HFFc6 (cell line): ENCODE measurements around the gene OR10G6. TPM values are rescaled to one million over a fixed set of nuclear protein-coding genes. Genes with fewer than 3 reads are reported as not detected.
"Not testable (repeated sequence)": the region's sequence is repeated elsewhere in the genome, so short reads cannot be mapped to it uniquely, and the experiment has no call there.

ENCODE experiments used
- DNase-seq: peaks from one replicate; pipeline ENCODE4 v3.0.0-alpha.2; 2018
- H3K27ac Mint-ChIP-seq: 2 replicates; pipeline ENCODE4 v1.8.0; 2020; ENCODE audit warnings: mild to moderate bottlenecking, mixed read lengths
- H3K27me3 Mint-ChIP-seq: 2 replicates; pipeline ENCODE4 v1.8.0; 2021; ENCODE audit warnings: mild to moderate bottlenecking, moderate library complexity, mixed read lengths; ENCODE audit not compliant: insufficient read depth
- H3K36me3 Mint-ChIP-seq: 2 replicates; pipeline ENCODE4 v1.8.0; 2021; ENCODE audit warnings: low read depth, mixed read lengths
- H3K4me1 Mint-ChIP-seq: 2 replicates; pipeline ENCODE4 v1.8.0; 2020; ENCODE audit warnings: low read depth, mixed read lengths
- H3K4me3 Mint-ChIP-seq: 2 replicates; pipeline ENCODE4 v1.8.0; 2020; ENCODE audit warnings: mild to moderate bottlenecking, moderate library complexity, mixed read lengths
- H3K9me3 Mint-ChIP-seq: 2 replicates; pipeline ENCODE4 v1.8.0; 2020; ENCODE audit warnings: mild to moderate bottlenecking, mixed read lengths
- total RNA-seq, 6 experiments: library from RNA; stranded (reverse); fragmentation: NEBNext Ultra II Directional; extraction: Animal tissue kit (Norgen Biotek cat#: 25700); gene quantifications; 2 replicates in 1 of 6; 3 replicates in 5 of 6; pipeline ENCODE4 v1.2.3, GENCODE V29; 2021
- TF ChIP-seq, protein P1 (sequence below): fragments of 200-600 bp; sonication (generic); IDR thresholded peaks from 2 replicates; pipeline ENCODE4 v1.5.0; 2021; ENCODE audit warnings: antibody characterized with exemption, mild to moderate bottlenecking

The OR10G6 gene
- total RNA-seq, 6 experiments from 2014 or later = not detected

DNA sequence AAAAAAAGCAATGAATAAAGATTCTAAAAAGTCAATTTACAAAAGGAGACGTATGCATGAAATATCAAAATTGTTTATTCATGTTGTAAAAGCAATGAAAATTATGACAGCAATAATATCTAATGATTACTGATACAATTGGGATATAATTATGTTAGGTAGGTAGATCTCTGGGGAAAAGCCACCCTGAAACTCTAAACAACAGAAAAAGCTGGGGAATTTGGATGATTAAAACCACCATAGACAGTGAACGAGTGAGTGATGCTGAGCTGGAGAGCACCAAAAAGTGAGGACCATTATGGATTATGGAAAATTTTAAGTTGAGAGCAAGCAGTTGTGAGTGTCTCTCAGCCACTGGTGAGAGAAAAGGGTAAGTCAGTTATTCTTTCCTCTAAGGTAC lies 31.5 kb upstream of the OR10G6 start, which contains the start of gene OR10G8:
TSS of gene OR10G8 (plus strand) at position 301 of the 400 bp plus-strand sequence. CDS start 2,825 bp downstream, outside the sequence.
- no peak within 1 kb of the TSS for H3K4me3 Mint-ChIP-seq
- H3K36me3 Mint-ChIP-seq = no peaks in the 10 kb centered on the region
- H3K27ac Mint-ChIP-seq = no peak within 1 kb of the TSS
- peaks cover 36% of the 10 kb centered on the region for H3K9me3 Mint-ChIP-seq
- no peaks in the 10 kb centered on the region for H3K4me1 Mint-ChIP-seq
- DNase-seq = no peak
- H3K27me3 Mint-ChIP-seq = no peaks in the 10 kb centered on the region; the same call in 1 of the 2 replicates
- TF ChIP-seq, protein P1, sequence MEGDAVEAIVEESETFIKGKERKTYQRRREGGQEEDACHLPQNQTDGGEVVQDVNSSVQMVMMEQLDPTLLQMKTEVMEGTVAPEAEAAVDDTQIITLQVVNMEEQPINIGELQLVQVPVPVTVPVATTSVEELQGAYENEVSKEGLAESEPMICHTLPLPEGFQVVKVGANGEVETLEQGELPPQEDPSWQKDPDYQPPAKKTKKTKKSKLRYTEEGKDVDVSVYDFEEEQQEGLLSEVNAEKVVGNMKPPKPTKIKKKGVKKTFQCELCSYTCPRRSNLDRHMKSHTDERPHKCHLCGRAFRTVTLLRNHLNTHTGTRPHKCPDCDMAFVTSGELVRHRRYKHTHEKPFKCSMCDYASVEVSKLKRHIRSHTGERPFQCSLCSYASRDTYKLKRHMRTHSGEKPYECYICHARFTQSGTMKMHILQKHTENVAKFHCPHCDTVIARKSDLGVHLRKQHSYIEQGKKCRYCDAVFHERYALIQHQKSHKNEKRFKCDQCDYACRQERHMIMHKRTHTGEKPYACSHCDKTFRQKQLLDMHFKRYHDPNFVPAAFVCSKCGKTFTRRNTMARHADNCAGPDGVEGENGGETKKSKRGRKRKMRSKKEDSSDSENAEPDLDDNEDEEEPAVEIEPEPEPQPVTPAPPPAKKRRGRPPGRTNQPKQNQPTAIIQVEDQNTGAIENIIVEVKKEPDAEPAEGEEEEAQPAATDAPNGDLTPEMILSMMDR = no peak

DNA sequence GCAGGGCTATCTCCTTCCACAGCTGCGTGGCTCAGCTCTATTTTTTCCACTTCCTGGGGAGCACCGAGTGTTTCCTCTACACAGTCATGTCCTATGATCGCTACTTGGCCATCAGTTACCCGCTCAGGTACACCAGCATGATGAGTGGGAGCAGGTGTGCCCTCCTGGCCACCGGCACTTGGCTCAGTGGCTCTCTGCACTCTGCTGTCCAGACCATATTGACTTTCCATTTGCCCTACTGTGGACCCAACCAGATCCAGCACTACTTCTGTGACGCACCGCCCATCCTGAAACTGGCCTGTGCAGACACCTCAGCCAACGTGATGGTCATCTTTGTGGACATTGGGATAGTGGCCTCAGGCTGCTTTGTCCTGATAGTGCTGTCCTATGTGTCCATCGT lies 20.9 kb upstream of the OR10G6 start:
- DNase-seq, H3K4me3 Mint-ChIP-seq, H3K27ac Mint-ChIP-seq, H3K27me3 Mint-ChIP-seq, H3K36me3 Mint-ChIP-seq, H3K4me1 Mint-ChIP-seq: not testable (repeated sequence)
- peaks cover 34% of the 10 kb centered on the region for H3K9me3 Mint-ChIP-seq

DNA sequence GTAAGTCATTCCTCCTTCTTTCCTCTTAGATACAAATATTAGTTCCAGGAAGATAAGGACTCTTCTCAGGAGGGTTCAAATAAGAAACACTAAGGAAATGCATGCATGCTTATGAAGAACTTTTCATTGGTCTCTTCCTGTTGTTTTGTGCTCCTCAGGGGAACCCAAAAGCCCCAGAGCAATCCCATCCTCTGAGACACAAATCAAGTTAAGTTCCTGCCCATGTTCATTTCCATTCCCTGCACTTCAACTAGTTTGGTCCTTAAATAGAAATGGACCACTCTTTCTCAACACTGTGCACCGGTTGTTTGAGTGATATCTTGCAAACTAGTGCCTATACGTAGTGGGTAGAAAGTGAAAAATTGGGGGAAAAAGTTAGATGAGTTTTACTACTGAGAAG lies 17.7 kb upstream of the OR10G6 start, which contains the start of gene OR10G4:
TSS of gene OR10G4 (plus strand) at position 301 of the 400 bp plus-strand sequence. CDS start 2,578 bp downstream, outside the sequence.
- Mint-ChIP-seq H3K4me1 (no peaks in the 10 kb centered on the region), H3K27ac (no peak within 1 kb of the TSS), H3K27me3 (no peaks in the 10 kb centered on the region), H3K4me3 (no peak within 1 kb of the TSS), H3K36me3 (no peaks in the 10 kb centered on the region), H3K9me3 (peaks cover 23% of the 10 kb centered on the region)
- no peak for DNase-seq
- TF ChIP-seq, protein P1 = no peak

DNA sequence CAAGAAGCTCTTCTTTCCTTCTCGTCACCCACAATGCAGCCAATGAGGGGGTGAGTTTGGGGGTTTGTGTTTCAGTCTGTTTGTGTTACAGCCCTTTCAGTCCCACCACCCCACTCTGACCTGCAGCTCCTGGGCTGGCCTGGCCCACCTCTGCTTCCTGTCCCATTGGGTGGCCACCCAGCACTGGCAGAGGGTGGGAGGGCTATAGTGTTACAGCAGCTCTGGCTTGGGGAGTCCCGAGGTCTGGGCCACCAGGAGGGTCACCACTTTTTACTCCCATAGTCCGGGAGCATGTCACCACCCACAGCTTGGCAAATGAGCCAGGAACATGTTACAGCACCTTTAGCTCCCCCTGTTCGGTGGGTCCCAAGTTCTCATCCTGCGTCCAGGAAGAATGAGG lies 15.7 kb downstream of the OR10G6 start:
- Mint-ChIP-seq H3K27ac (no peak overlapping the region), H3K9me3 (peaks cover 39% of the 10 kb centered on the region), H3K4me1 (peaks cover 5% of the 10 kb centered on the region; the same call in 1 of the 2 replicates), H3K4me3 (no peak overlapping the region), H3K36me3 (no peaks in the 10 kb centered on the region), H3K27me3 (peaks cover 2% of the 10 kb centered on the region)
- TF ChIP-seq, protein P1 = no peak
- no peak for DNase-seq

DNA sequence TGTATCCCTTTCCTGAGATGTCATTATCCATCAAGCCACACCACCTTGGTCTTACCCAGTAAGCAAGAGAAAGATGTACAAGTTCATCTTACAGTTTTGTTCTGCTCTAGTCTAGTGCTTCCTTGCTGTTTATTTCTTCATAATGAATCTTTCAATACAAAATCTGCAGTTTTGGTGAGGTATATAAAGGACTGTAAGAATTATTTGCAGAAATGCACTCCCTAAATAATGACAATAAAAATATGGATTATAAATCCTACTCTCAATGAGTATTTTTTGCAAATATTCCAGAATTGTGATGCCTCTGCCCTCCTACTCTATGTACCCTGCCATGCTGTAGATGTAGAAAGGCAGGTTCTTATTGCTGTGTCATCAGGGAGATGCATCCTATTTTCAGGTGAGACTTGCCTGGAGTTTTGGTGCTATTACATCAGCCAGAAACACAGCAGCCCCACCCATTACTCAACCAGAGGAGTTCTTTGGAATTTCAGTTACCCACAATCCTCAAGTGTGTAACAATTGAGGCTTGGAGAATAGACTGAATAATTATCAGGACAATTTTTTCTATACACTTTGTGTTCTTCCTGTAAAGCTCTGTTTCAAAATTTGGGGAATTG lies 17.1 kb downstream of the OR10G6 start, which contains the start of gene OR10S1:
TSS of gene OR10S1 (minus strand) at position 51 of the 617 bp plus-strand sequence. CDS start 117 bp downstream, outside the sequence.
- H3K36me3 Mint-ChIP-seq = no peaks in the 10 kb centered on the region
- H3K4me3 Mint-ChIP-seq = no peak within 1 kb of the TSS
- H3K27ac Mint-ChIP-seq = no peak within 1 kb of the TSS
- peaks cover 27% of the 10 kb centered on the region for H3K9me3 Mint-ChIP-seq
- peaks cover 20% of the 10 kb centered on the region; the same call in 1 of the 2 replicates for H3K4me1 Mint-ChIP-seq
- peaks cover 2% of the 10 kb centered on the region; the same call in 1 of the 2 replicates for H3K27me3 Mint-ChIP-seq
- TF ChIP-seq, protein P1 = no peak
- no peak for DNase-seq

DNA sequence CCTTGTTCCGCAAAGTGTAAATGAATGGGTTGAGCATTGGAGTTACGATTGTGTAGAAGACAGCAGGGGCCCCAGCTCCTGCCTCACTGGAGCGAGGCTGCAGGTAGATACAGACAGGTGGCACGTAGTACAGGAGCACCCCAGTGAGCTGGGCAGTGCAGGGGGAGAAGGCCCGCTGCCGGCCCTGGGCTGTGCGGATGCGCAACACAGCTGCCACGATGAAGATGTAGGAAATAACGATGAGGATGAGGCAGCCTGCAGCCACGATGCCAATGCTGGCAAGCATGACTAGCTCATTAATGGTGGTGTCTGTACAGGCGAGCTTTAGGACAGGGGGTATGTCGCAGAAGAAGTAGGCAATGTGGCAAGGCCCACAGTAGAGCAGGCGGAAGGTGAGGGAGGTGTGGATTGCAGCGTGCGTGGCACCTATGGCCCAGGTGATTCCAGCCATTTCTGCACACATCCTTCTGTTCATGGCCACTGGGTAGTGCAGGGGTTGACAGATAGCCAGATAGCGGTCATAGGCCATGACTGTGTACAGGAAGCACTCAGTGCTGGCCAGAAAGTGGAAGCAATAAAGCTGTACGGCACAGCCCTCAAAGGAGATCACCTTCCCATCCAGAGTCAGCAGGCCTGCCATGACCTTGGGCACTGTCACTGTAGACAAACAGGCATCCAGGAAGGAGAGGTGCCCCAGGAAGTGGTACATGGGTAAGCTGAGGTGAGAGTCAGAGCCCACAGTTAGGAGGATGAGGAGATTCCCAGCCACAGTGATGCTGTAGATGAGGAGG lies 18.0 kb downstream of the OR10G6 start:
- Mint-ChIP-seq H3K36me3 (no peaks in the 10 kb centered on the region), H3K4me3 (no peak overlapping the region), H3K27me3 (peaks cover 2% of the 10 kb centered on the region; the same call in 1 of the 2 replicates), H3K27ac (no peak overlapping the region), H3K9me3 (peaks cover 18% of the 10 kb centered on the region), H3K4me1 (peaks cover 20% of the 10 kb centered on the region; the same call in 1 of the 2 replicates)
- TF ChIP-seq, protein P1 = no peak
- DNase-seq = no peak
